ACC112 (cell line): ENCODE results near the gene NUP214.
A peak's percentile ranks its signal among the peaks of the same experiment; 100 is the strongest.

ENCODE experiments used
- H2AFZ ChIP-seq: fragments of 200-600 bp; sonication (generic); one replicate; pipeline ENCODE4 v1.6.0; 2017; ENCODE audit warnings: antibody characterized with exemption, low read length; ENCODE audit not compliant: unreplicated experiment
- H3K27ac ChIP-seq: fragments of 200-600 bp; sonication (generic); 2 replicates; pipeline ENCODE4 v1.5.1; 2014; ENCODE audit warnings: low read depth, mild to moderate bottlenecking, antibody characterized with exemption, low read length, moderate library complexity
- H3K27me3 ChIP-seq: fragments of 200-600 bp; sonication (generic); 2 replicates; pipeline ENCODE4 v1.6.1; 2014; ENCODE audit warnings: mild to moderate bottlenecking, antibody characterized with exemption, low read length, moderate library complexity, mixed read lengths; ENCODE audit not compliant: insufficient read depth
- H3K36me3 ChIP-seq: fragments of 200-600 bp; sonication (generic); 2 replicates; pipeline ENCODE4 v1.6.1; 2016; ENCODE audit warnings: mild to moderate bottlenecking, antibody characterized with exemption, low read length, moderate library complexity, mixed read lengths; ENCODE audit not compliant: insufficient read depth
- H3K4me1 ChIP-seq: fragments of 200-600 bp; sonication (generic); one replicate; pipeline ENCODE4 v1.6.1; 2016; ENCODE audit warnings: low read length, mixed read lengths; ENCODE audit not compliant: insufficient read depth, unreplicated experiment, control insufficient read depth
- H3K4me3 ChIP-seq: fragments of 200-600 bp; sonication (generic); 2 replicates; pipeline ENCODE4 v1.5.1; 2014; ENCODE audit warnings: mild to moderate bottlenecking, low read depth, low read length
- H3K79me2 ChIP-seq: fragments of 200-600 bp; sonication (generic); one replicate; pipeline ENCODE4 v1.6.0; 2016; ENCODE audit warnings: low read length; ENCODE audit not compliant: control insufficient read depth, unreplicated experiment, insufficient read depth

Gene NUP214

GRCh38 chr9:131125288-131126058 is at the start of gene NUP214:
NUP214 (plus strand) TSS chr9:131125586; CDS start chr9:131125705, 119 bp downstream.
- peaks cover 29% of the 10 kb centered on the region for H3K79me2 ChIP-seq
- H3K4me1 ChIP-seq, result peaks cover 6% of the 10 kb centered on the region
- H3K36me3 ChIP-seq, result peaks cover 19% of the 10 kb centered on the region
- peak within 1 kb of the TSS; percentile 95 for H2AFZ ChIP-seq
- H3K27me3 ChIP-seq, result no peaks in the 10 kb centered on the region
- H3K27ac ChIP-seq, result peak within 1 kb of the TSS; percentile 77
- H3K4me3 ChIP-seq, result peak within 1 kb of the TSS; percentile 94

GRCh38 chr9:131076347-131077195 is 48.8 kb upstream of the NUP214 start:
- no peaks in the 10 kb centered on the region for H3K36me3 ChIP-seq
- no peaks in the 10 kb centered on the region for H3K4me1 ChIP-seq
- H3K27ac ChIP-seq, result no peak overlapping the region
- no peaks in the 10 kb centered on the region for H3K79me2 ChIP-seq
- no peak overlapping the region for H2AFZ ChIP-seq
- no peak overlapping the region for H3K4me3 ChIP-seq
- no peaks in the 10 kb centered on the region for H3K27me3 ChIP-seq

- Histone ChIP-seq H3K27ac (no peak overlapping the region), H3K36me3 (no peaks in the 10 kb centered on the region), H3K79me2 (no peaks in the 10 kb centered on the region), H3K4me1 (no peaks in the 10 kb centered on the region), H3K27me3 (no peaks in the 10 kb centered on the region; the same call in 1 of the 2 replicates), H2AFZ (no peak overlapping the region), H3K4me3 (no peak overlapping the region)
Measured at GRCh38 chr9:131078427-131079366, 46.7 kb upstream of the NUP214 start.

GRCh38 chr9:131080589-131080988 is 44.8 kb upstream of the NUP214 start:
- Histone ChIP-seq H3K36me3 (no peaks in the 10 kb centered on the region), H2AFZ (no peak overlapping the region), H3K4me1 (no peaks in the 10 kb centered on the region), H3K27me3 (peaks cover 3% of the 10 kb centered on the region), H3K4me3 (no peak overlapping the region), H3K27ac (no peak overlapping the region), H3K79me2 (no peaks in the 10 kb centered on the region)

GRCh38 chr9:131081868-131082267 is 43.5 kb upstream of the NUP214 start:
- no peaks in the 10 kb centered on the region for H3K4me1 ChIP-seq
- H3K36me3 ChIP-seq, result no peaks in the 10 kb centered on the region
- peaks cover 4% of the 10 kb centered on the region for H3K27me3 ChIP-seq
- H3K27ac ChIP-seq, result no peak overlapping the region
- no peaks in the 10 kb centered on the region for H3K79me2 ChIP-seq
- H2AFZ ChIP-seq, result no peak overlapping the region
- H3K4me3 ChIP-seq, result no peak overlapping the region

GRCh38 chr9:131082774-131083512 is 42.4 kb upstream of the NUP214 start:
- Histone ChIP-seq H3K4me1 (no peaks in the 10 kb centered on the region), H3K36me3 (no peaks in the 10 kb centered on the region), H3K27me3 (peaks cover 4% of the 10 kb centered on the region), H3K27ac (no peak overlapping the region), H2AFZ (no peak overlapping the region), H3K4me3 (no peak overlapping the region), H3K79me2 (no peaks in the 10 kb centered on the region)

- Histone ChIP-seq H3K4me3 (no peak overlapping the region), H3K79me2 (no peaks in the 10 kb centered on the region), H3K27me3 (peaks cover 4% of the 10 kb centered on the region), H3K4me1 (no peaks in the 10 kb centered on the region), H3K27ac (no peak overlapping the region), H3K36me3 (no peaks in the 10 kb centered on the region), H2AFZ (no peak overlapping the region)
Measured at GRCh38 chr9:131084661-131085369, 40.6 kb upstream of the NUP214 start.

- Histone ChIP-seq H3K36me3 (no peaks in the 10 kb centered on the region), H2AFZ (no peak overlapping the region), H3K4me3 (no peak overlapping the region), H3K79me2 (no peaks in the 10 kb centered on the region), H3K4me1 (no peaks in the 10 kb centered on the region), H3K27me3 (peaks cover 4% of the 10 kb centered on the region), H3K27ac (no peak overlapping the region)
Measured at GRCh38 chr9:131085370-131086122, 39.8 kb upstream of the NUP214 start.

GRCh38 chr9:131087354-131087893 is 38.0 kb upstream of the NUP214 start:
- Histone ChIP-seq H3K36me3 (no peaks in the 10 kb centered on the region), H3K4me3 (no peak overlapping the region), H2AFZ (no peak overlapping the region), H3K79me2 (no peaks in the 10 kb centered on the region), H3K4me1 (no peaks in the 10 kb centered on the region), H3K27me3 (peaks cover 4% of the 10 kb centered on the region), H3K27ac (no peak overlapping the region)
